Measurements from ENCODE around the gene PACS2. TPM values are rescaled to one million over a fixed set of nuclear protein-coding genes. Genes with fewer than 3 reads are reported as not detected.
"Not testable (repeated sequence)": the region's sequence is repeated elsewhere in the genome, so short reads cannot be mapped to it uniquely, and the experiment has no call there.

PACS2 gene
- polyA plus RNA-seq, 4 donors: 35.4 to 45.8 (median 44.9) TPM

DNA sequence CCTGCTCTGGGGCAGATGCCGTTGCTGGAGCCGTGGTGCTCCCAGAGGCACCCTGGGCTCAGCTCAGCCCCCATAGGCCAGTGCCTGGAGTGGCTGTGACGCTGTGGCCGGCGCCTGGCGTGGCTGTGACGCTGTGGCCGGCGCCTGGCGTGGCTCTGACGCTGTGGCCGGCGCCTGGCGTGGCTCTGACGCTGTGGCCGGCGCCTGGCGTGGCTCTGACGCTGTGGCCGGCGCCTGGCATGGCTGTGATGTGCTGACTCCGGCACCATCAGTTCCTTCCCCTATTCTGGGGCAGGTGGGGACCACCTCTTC lies 20.6 kb downstream of the PACS2 start:
- H3K4me1 ChIP-seq (ENCODE audit: control insufficient read depth in 3 of 3, insufficient read depth in 2 of 3, low read depth in 1 of 3, low read length in 2 of 3); FAIRE-seq; H3K9me3 ChIP-seq (ENCODE audit: control insufficient read depth in 2 of 2, insufficient read depth in 1 of 2, low read depth in 1 of 2, low read length in 1 of 2); DNase-seq; H3K27ac ChIP-seq (ENCODE audit: low read depth in 1 of 3, low read length in 2 of 3); H3K27me3 ChIP-seq (ENCODE audit: control insufficient read depth in 3 of 3, insufficient read depth in 3 of 3, low read length in 3 of 3); H3K4me3 ChIP-seq (ENCODE audit: low read depth in 1 of 3, low read length in 3 of 3): not testable (repeated sequence)
- H3K36me3 ChIP-seq (ENCODE audit: control insufficient read depth in 3 of 3, insufficient read depth in 2 of 3, low read depth in 1 of 3, low read length in 3 of 3): peaks cover 0 to 23% (median 0%) of the 10 kb centered on the region in 3 donors
- WGBS, 3 donors: 95 to 98% (median 96%) methylated on average over 22 of the region's 22 CpGs

- no peaks in the 10 kb centered on the region for H3K27me3 ChIP-seq (ENCODE audit: control insufficient read depth in 3 of 3, insufficient read depth in 3 of 3, low read length in 3 of 3)
- WGBS, 3 donors: 79 to 90% (median 86%) methylated on average over 32 to 33 of the region's 33 CpGs
- DNase-seq: no peak
- H3K4me3 ChIP-seq (ENCODE audit: low read depth in 1 of 3, low read length in 3 of 3): no peak overlapping the region
- peaks cover 0 to 23% (median 0%) of the 10 kb centered on the region in 3 donors for H3K36me3 ChIP-seq (ENCODE audit: control insufficient read depth in 3 of 3, insufficient read depth in 2 of 3, low read depth in 1 of 3, low read length in 3 of 3)
- H3K27ac ChIP-seq (ENCODE audit: low read depth in 1 of 3, low read length in 2 of 3): no peak overlapping the region
- H3K9me3 ChIP-seq (ENCODE audit: control insufficient read depth in 2 of 2, insufficient read depth in 1 of 2, low read depth in 1 of 2, low read length in 1 of 2): no peaks in the 10 kb centered on the region
- no peak for FAIRE-seq
- H3K4me1 ChIP-seq (ENCODE audit: control insufficient read depth in 3 of 3, insufficient read depth in 2 of 3, low read depth in 1 of 3, low read length in 2 of 3): no peaks in the 10 kb centered on the region
Observed at GRCh38 chr14:105335735-105336476, 21.4 kb downstream of the PACS2 start.

GRCh38 chr14:105336477-105337287 lies 22.1 kb downstream of the PACS2 start:
- WGBS, 3 donors: 95 to 97% (median 96%) methylated on average over 26 of the region's 26 CpGs
- Histone ChIP-seq H3K9me3 (ENCODE audit: control insufficient read depth in 2 of 2, insufficient read depth in 1 of 2, low read depth in 1 of 2, low read length in 1 of 2) (no peaks in the 10 kb centered on the region), H3K4me1 (ENCODE audit: control insufficient read depth in 3 of 3, insufficient read depth in 2 of 3, low read depth in 1 of 3, low read length in 2 of 3) (no peaks in the 10 kb centered on the region), H3K36me3 (ENCODE audit: control insufficient read depth in 3 of 3, insufficient read depth in 2 of 3, low read depth in 1 of 3, low read length in 3 of 3) (peaks cover 0 to 23% (median 0%) of the 10 kb centered on the region in 3 donors), H3K27ac (ENCODE audit: low read depth in 1 of 3, low read length in 2 of 3) (no peak overlapping the region), H3K4me3 (ENCODE audit: low read depth in 1 of 3, low read length in 3 of 3) (no peak overlapping the region), H3K27me3 (ENCODE audit: control insufficient read depth in 3 of 3, insufficient read depth in 3 of 3, low read length in 3 of 3) (no peaks in the 10 kb centered on the region)
- FAIRE-seq: no peak
- no peak for DNase-seq

DNA sequence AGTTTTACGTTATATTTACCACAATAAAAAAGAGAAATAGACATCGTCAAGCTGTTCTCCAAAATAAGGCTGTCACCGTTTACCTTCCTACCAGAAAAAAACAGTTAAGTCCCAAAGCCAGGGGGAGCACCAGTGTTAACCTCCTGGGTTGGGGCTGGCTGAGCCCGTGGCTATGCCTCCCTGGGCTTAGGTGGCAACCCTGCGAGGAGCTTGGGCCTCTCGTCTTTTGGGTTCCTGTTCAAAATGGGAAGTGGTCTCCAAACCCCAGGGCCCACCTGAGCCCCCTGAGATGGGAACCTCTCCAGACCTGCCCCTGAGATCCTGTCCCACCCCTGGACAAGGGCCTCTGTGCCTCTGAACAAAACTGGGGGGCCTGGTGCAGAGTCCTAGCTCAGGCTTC lies 22.9 kb downstream of the PACS2 start:
- Histone ChIP-seq H3K36me3 (ENCODE audit: control insufficient read depth in 3 of 3, insufficient read depth in 2 of 3, low read depth in 1 of 3, low read length in 3 of 3) (peaks cover 0 to 21% (median 0%) of the 10 kb centered on the region in 3 donors), H3K27ac (ENCODE audit: low read depth in 1 of 3, low read length in 2 of 3) (no peak overlapping the region), H3K4me1 (ENCODE audit: control insufficient read depth in 3 of 3, insufficient read depth in 2 of 3, low read depth in 1 of 3, low read length in 2 of 3) (no peaks in the 10 kb centered on the region), H3K9me3 (ENCODE audit: control insufficient read depth in 2 of 2, insufficient read depth in 1 of 2, low read depth in 1 of 2, low read length in 1 of 2) (no peaks in the 10 kb centered on the region), H3K4me3 (ENCODE audit: low read depth in 1 of 3, low read length in 3 of 3) (no peak overlapping the region), H3K27me3 (ENCODE audit: control insufficient read depth in 3 of 3, insufficient read depth in 3 of 3, low read length in 3 of 3) (no peaks in the 10 kb centered on the region)
- DNase-seq: no peak
- WGBS, 3 donors: 88 to 93% (median 91%) methylated on average over 6 of the region's 6 CpGs
- FAIRE-seq: no peak

DNA sequence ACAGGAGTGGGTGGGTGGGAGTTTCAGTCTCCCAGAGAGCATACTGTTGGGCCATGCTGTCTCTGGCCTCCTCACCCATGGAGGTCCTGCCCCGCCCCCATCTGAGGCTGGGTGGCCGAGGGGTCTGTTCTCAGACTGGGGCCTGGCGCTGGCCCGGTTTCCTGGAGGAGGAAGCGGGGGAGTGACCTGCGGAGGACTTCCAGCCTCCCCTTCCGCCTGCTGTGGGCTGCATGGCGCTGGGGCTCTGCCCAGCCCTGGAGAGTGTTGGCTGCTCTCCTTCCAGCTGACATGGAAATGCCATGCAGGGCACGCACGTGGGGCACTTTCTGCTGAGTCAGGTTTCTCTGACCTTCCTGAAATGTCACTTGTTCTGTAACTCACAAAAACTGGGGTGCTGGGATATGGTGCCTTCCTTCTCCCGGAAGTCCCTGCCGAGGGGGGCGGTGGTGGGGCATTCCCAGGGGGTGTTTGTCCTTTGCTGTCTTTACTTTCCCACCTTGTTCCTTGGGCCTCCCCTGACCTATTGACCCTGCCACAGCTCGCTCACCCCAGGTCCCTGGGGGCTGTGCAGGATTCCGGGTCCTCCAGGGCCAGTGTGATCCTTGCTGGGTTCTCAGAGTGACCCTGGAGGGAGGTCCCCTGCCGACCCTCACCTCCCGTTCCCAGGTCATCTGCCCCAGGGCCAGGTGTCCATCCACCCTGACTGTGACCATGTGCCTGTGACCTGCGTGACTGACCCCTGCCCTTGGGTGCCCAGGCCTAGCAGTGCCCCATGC lies 23.6 kb downstream of the PACS2 start:
- DNase-seq (no peak), FAIRE-seq (no peak)
- Histone ChIP-seq H3K27ac (ENCODE audit: low read depth in 1 of 3, low read length in 2 of 3) (no peak overlapping the region), H3K4me3 (ENCODE audit: low read depth in 1 of 3, low read length in 3 of 3) (no peak overlapping the region), H3K27me3 (ENCODE audit: control insufficient read depth in 3 of 3, insufficient read depth in 3 of 3, low read length in 3 of 3) (no peaks in the 10 kb centered on the region), H3K9me3 (ENCODE audit: control insufficient read depth in 2 of 2, insufficient read depth in 1 of 2, low read depth in 1 of 2, low read length in 1 of 2) (no peaks in the 10 kb centered on the region), H3K4me1 (ENCODE audit: control insufficient read depth in 3 of 3, insufficient read depth in 2 of 3, low read depth in 1 of 3, low read length in 2 of 3) (no peaks in the 10 kb centered on the region), H3K36me3 (ENCODE audit: control insufficient read depth in 3 of 3, insufficient read depth in 2 of 3, low read depth in 1 of 3, low read length in 3 of 3) (peaks cover 0 to 21% (median 0%) of the 10 kb centered on the region in 3 donors)
- 77 to 90% (median 83%) methylated on average over 18 of the region's 18 CpGs for WGBS, 3 donors

- peaks cover 0 to 11% of the 10 kb centered on the region in 2 donors for H3K9me3 ChIP-seq (ENCODE audit: control insufficient read depth in 2 of 2, insufficient read depth in 1 of 2, low read depth in 1 of 2, low read length in 1 of 2)
- DNase-seq (no peak), FAIRE-seq (no peak)
- no peaks in the 10 kb centered on the region for H3K27me3 ChIP-seq (ENCODE audit: control insufficient read depth in 3 of 3, insufficient read depth in 3 of 3, low read length in 3 of 3)
- WGBS, 3 donors: 64 to 81% (median 74%) methylated on average over 20 of the region's 20 CpGs
- H3K27ac ChIP-seq (ENCODE audit: low read depth in 1 of 3, low read length in 2 of 3): no peak overlapping the region
- peaks cover 0 to 17% (median 0%) of the 10 kb centered on the region in 3 donors for H3K36me3 ChIP-seq (ENCODE audit: control insufficient read depth in 3 of 3, insufficient read depth in 2 of 3, low read depth in 1 of 3, low read length in 3 of 3)
- H3K4me3 ChIP-seq (ENCODE audit: low read depth in 1 of 3, low read length in 3 of 3): no peak overlapping the region
- no peaks in the 10 kb centered on the region for H3K4me1 ChIP-seq (ENCODE audit: control insufficient read depth in 3 of 3, insufficient read depth in 2 of 3, low read depth in 1 of 3, low read length in 2 of 3)
Observed at GRCh38 chr14:105340821-105341733, 26.5 kb downstream of the PACS2 start.

- Histone ChIP-seq H3K27ac (ENCODE audit: low read depth in 1 of 3, low read length in 2 of 3) (no peak overlapping the region), H3K27me3 (ENCODE audit: control insufficient read depth in 3 of 3, insufficient read depth in 3 of 3, low read length in 3 of 3) (no peaks in the 10 kb centered on the region), H3K4me1 (ENCODE audit: control insufficient read depth in 3 of 3, insufficient read depth in 2 of 3, low read depth in 1 of 3, low read length in 2 of 3) (no peaks in the 10 kb centered on the region), H3K9me3 (ENCODE audit: control insufficient read depth in 2 of 2, insufficient read depth in 1 of 2, low read depth in 1 of 2, low read length in 1 of 2) (peaks cover 0 to 11% of the 10 kb centered on the region in 2 donors), H3K36me3 (ENCODE audit: control insufficient read depth in 3 of 3, insufficient read depth in 2 of 3, low read depth in 1 of 3, low read length in 3 of 3) (peaks cover 0 to 4% (median 0%) of the 10 kb centered on the region in 3 donors), H3K4me3 (ENCODE audit: low read depth in 1 of 3, low read length in 3 of 3) (no peak overlapping the region)
- 79 to 86% (median 83%) methylated on average over 7 of the region's 7 CpGs for WGBS, 3 donors
- FAIRE-seq (no peak), DNase-seq (no peak)
Observed at GRCh38 chr14:105343194-105343593, 28.6 kb downstream of the PACS2 start.

Data from small intestine (tissue), 7 donors.